Measurements from ENCODE around the gene KLF9. TPM values are rescaled to one million over a fixed set of nuclear protein-coding genes. Genes with fewer than 3 reads are reported as not detected.
"Not testable (repeated sequence)": the region's sequence is repeated elsewhere in the genome, so short reads cannot be mapped to it uniquely, and the experiment has no call there.

The KLF9 gene
- total RNA-seq, 2 experiments from 2014 or later, result 1.9 to 2.3 TPM

GRCh38 chr9:70403166-70403565 lies 11.3 kb downstream of the KLF9 start:
- H3K36me3 ChIP-seq (ENCODE audit: insufficient read depth, low read length), result no peaks in the 10 kb centered on the region
- intact Hi-C loops (cut with micrococcal nuclease; ENCODE audit: unreplicated experiment), result no loop called here

GRCh38 chr9:70402213-70402612 lies 12.2 kb downstream of the KLF9 start:
- no peaks in the 10 kb centered on the region; the same call in 1 of the 2 replicates for H4K20me1 ChIP-seq (ENCODE audit: insufficient read depth, low read length)
- intact Hi-C loops (cut with micrococcal nuclease; ENCODE audit: unreplicated experiment), result no loop called here
- no peak overlapping the region for H3K27ac ChIP-seq (ENCODE audit: low read depth, low read length, poor library complexity, severe bottlenecking)
- H3K9me3 ChIP-seq (ENCODE audit: low read length), result no peaks in the 10 kb centered on the region
- no peak overlapping the region for H2AFZ ChIP-seq (ENCODE audit: low read length)
- no peak overlapping the region for H3K4me3 ChIP-seq (ENCODE audit: low read depth, low read length, poor library complexity, severe bottlenecking)
- BruUV-seq (replicated peaks), result no TSS peak
- POLR2A ChIA-PET, result interaction anchor here (0.6 to 1.4 kb wide), 2 partner anchors 20 to 35 kb away, joined by 3 read pairs; no protein-coding TSS in a partner anchor
- no peaks in the 10 kb centered on the region for H3K36me3 ChIP-seq (ENCODE audit: insufficient read depth, low read length)
- H3K9me2 ChIP-seq (ENCODE audit: insufficient read depth, low read length), result no peaks in the 10 kb centered on the region
- H3K4me1 ChIP-seq (ENCODE audit: insufficient read depth, low read length, poor library complexity, severe bottlenecking), result peaks cover 12% of the 10 kb centered on the region
- H3K4me2 ChIP-seq (ENCODE audit: low read length), result no peak overlapping the region
- DNase-seq (ENCODE audit: low spot score), result no peak
- TF ChIP-seq CTCF (conservative IDR thresholded peaks at IDR 0.05; ENCODE audit: low read length) (no peak), EZH2phosphoT487 (IDR thresholded peaks at IDR 0.05; ENCODE audit: borderline replicate concordance, low read depth, low read length) (no peak)
- CTCF ChIA-PET (ENCODE audit: unreplicated experiment), result no interaction called here
- H3K79me2 ChIP-seq (ENCODE audit: insufficient read depth, low read depth, low read length), result no peaks in the 10 kb centered on the region

More at GRCh38 chr9:70403166-70403565, 11.3 kb downstream of the KLF9 start:
- Histone ChIP-seq H3K4me3 (ENCODE audit: low read depth, low read length, poor library complexity, severe bottlenecking) (no peak overlapping the region), H2AFZ (ENCODE audit: low read length) (no peak overlapping the region), H3K4me1 (ENCODE audit: insufficient read depth, low read length, poor library complexity, severe bottlenecking) (peaks cover 6% of the 10 kb centered on the region), H3K27ac (ENCODE audit: low read depth, low read length, poor library complexity, severe bottlenecking) (no peak overlapping the region), H4K20me1 (ENCODE audit: insufficient read depth, low read length) (no peaks in the 10 kb centered on the region; the same call in 1 of the 2 replicates), H3K9me2 (ENCODE audit: insufficient read depth, low read length) (no peaks in the 10 kb centered on the region), H3K4me2 (ENCODE audit: low read length) (no peak overlapping the region), H3K79me2 (ENCODE audit: insufficient read depth, low read depth, low read length) (no peaks in the 10 kb centered on the region), H3K9me3 (ENCODE audit: low read length) (no peaks in the 10 kb centered on the region)
- no peak for DNase-seq (ENCODE audit: low spot score)
- no TSS peak for BruUV-seq (replicated peaks)
- TF ChIP-seq CTCF (conservative IDR thresholded peaks at IDR 0.05; ENCODE audit: low read length) (no peak), EZH2phosphoT487 (IDR thresholded peaks at IDR 0.05; ENCODE audit: borderline replicate concordance, low read depth, low read length) (no peak)
- ChIA-PET POLR2A (no interaction called here), CTCF (ENCODE audit: unreplicated experiment) (no interaction called here)

- H3K27ac ChIP-seq (ENCODE audit: low read depth, low read length, poor library complexity, severe bottlenecking); H3K4me2 ChIP-seq (ENCODE audit: low read length); H3K9me3 ChIP-seq (ENCODE audit: low read length); H3K4me3 ChIP-seq (ENCODE audit: low read depth, low read length, poor library complexity, severe bottlenecking); CTCF ChIA-PET (ENCODE audit: unreplicated experiment); H3K79me2 ChIP-seq (ENCODE audit: insufficient read depth, low read depth, low read length); H3K9me2 ChIP-seq (ENCODE audit: insufficient read depth, low read length); BruUV-seq (replicated peaks); intact Hi-C loops (cut with micrococcal nuclease; ENCODE audit: unreplicated experiment); H4K20me1 ChIP-seq (ENCODE audit: insufficient read depth, low read length); H2AFZ ChIP-seq (ENCODE audit: low read length); DNase-seq (ENCODE audit: low spot score); H3K36me3 ChIP-seq (ENCODE audit: insufficient read depth, low read length): not testable (repeated sequence)
- peaks cover 11% of the 10 kb centered on the region for H3K4me1 ChIP-seq (ENCODE audit: insufficient read depth, low read length, poor library complexity, severe bottlenecking)
- POLR2A ChIA-PET, result interaction anchor here (0.6 to 1.4 kb wide), 3 partner anchors 34 to 1532 kb away, joined by 3 to 4 read pairs (median 3); no protein-coding TSS in a partner anchor
These were observed 13.2 kb downstream of the KLF9 start for GRCh38 chr9:70401241-70401640.

Measured in OCI-LY7 (cell line).